HTR-8/SVneo (cell line): ENCODE data around the gene SPNS1.
"Not testable (repeated sequence)": the region's sequence is repeated elsewhere in the genome, so short reads cannot be mapped to it uniquely, and the experiment has no call there.

Experiments used
- DNase-seq: peaks from one replicate; pipeline ENCODE4 v3.0.0; 2011; ENCODE audit warnings: low spot score, mixed read lengths; ENCODE audit not compliant: insufficient read length
- FAIRE-seq: peaks from 2 replicates; lab custom pipeline; 2011; peaks lifted over from hg19 to GRCh38; lab: Jason Lieb, UNC

The SPNS1 gene

GRCh38 chr16:28985211-28986041, 10.8 kb downstream of the SPNS1 start:
- DNase-seq (no peak), FAIRE-seq (no peak)

- DNase-seq, result no peak
- FAIRE-seq, result no peak
These were observed 11.5 kb downstream of the SPNS1 start for GRCh38 chr16:28986046-28986445.

- DNase-seq (no peak), FAIRE-seq (no peak)
These were observed 11.9 kb downstream of the SPNS1 start for GRCh38 chr16:28986492-28986891.

GRCh38 chr16:28987170-28987853, 12.7 kb downstream of the SPNS1 start:
- DNase-seq (no peak), FAIRE-seq (no peak)

- DNase-seq (no peak), FAIRE-seq (no peak)
These were observed 14.8 kb downstream of the SPNS1 start for GRCh38 chr16:28989363-28989762.

- DNase-seq (no peak), FAIRE-seq (no peak)
These were observed 15.9 kb downstream of the SPNS1 start for GRCh38 chr16:28990375-28991040.

- no peak for DNase-seq
- no peak for FAIRE-seq
These were observed 17.1 kb downstream of the SPNS1 start for GRCh38 chr16:28991687-28992086.

DNA sequence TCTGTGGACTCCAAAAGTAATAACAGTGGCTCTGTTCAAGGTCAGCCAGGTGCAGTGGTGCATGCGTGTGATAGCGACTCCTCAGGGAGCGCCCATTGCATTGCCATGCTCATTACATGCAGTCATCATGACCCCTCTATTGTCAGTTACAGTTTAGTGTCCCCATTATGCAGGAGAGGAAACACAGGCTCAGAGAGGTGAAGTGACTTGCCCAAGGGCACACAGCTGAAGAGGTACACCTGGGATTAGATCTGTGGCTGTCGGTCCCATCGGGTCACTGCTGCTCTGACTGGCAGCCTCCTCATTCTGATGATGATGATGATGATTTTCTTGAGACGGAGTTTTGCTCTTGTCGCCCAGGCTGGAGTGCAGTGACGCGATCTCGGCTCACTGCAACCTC, 17.9 kb downstream of the SPNS1 start:
- DNase-seq (no peak), FAIRE-seq (no peak)

DNA sequence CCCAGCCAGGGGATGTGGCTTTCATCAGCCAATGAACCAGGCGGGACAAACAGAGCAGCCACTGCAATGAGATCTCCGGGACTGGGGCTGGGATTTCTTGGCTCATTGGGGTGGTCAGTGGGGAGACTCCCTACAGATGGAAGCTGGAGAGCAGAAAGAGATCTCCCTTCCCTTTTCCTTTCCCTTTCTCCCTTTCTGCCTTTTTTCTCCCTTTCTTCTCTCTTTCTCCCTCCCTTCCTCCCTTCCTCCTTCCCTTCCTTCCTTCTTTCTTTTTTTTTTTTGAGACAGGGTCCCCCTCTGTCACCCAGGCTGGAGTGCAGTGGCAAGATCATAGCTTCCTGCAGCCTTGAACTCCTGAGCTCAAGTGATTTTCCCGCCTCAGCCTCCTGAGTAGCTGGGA, 24.3 kb downstream of the SPNS1 start:
- FAIRE-seq (no peak), DNase-seq (no peak)

DNA sequence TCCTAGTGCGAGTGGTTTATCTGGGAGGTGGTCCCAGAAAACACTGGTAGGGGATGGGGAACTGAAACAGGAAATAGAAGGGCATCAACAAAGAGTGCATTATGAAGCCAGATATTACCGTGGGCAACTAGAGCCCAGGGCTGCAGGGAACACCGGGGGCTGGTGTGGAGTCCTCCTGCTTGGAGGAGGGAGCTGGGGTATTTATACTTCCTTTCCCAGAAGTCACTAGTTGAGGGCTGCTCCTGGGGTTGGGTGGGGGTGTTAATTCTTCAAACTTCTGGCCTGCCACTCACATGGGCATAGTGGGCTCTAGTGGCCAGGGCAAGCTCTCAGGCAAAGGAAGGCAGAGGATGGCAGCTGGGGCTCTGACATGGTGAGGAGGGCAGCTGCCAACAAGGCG, 25.0 kb downstream of the SPNS1 start:
- no peak for DNase-seq
- FAIRE-seq, result no peak

GRCh38 chr16:29000019-29000418, 25.4 kb downstream of the SPNS1 start:
- no peak for FAIRE-seq

DNA sequence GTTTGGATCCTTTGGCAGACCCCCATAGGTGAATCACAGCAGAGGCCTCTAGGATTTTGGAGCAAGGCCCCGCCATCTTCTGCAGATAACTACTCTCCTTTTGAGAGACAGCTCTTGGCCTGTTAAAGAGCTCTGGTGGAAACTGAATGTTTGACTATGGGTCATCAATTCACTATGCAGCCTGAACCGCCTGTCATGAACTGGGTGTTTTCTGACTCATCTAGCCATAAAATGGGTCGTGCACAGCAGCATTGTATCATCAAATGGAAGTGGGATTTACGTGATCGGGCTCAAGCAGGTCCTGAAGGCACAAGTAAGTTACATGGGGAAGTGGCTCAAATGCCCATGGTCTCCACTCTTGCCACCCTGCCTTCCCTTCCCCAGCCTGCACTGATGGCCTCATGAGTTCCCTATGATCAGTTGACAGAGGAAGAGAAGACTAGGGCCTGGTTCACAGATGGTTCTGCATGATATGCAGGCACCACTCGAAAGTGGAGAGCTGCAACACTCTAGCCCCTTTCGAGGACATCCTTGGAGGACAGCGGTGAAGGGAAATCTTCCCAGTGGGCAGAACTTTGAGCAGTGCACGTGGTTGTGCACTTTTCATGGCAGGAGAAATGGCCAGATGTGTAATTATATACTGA, 30.0 kb downstream of the SPNS1 start:
- DNase-seq, FAIRE-seq: not testable (repeated sequence)

More at GRCh38 chr16:29000019-29000418, 25.4 kb downstream of the SPNS1 start:
- no peak for DNase-seq

GRCh38 chr16:29007730-29008593, 33.4 kb downstream of the SPNS1 start:
- FAIRE-seq, result no peak
- peak; percentile 33 for DNase-seq

GRCh38 chr16:29009050-29009837, 34.7 kb downstream of the SPNS1 start:
- DNase-seq (no peak), FAIRE-seq (no peak)

GRCh38 chr16:29009838-29010166, 35.2 kb downstream of the SPNS1 start:
- FAIRE-seq (no peak), DNase-seq (no peak)

- FAIRE-seq (no peak), DNase-seq (no peak)
These were observed 36.5 kb downstream of the SPNS1 start for GRCh38 chr16:29011112-29011511.

DNA sequence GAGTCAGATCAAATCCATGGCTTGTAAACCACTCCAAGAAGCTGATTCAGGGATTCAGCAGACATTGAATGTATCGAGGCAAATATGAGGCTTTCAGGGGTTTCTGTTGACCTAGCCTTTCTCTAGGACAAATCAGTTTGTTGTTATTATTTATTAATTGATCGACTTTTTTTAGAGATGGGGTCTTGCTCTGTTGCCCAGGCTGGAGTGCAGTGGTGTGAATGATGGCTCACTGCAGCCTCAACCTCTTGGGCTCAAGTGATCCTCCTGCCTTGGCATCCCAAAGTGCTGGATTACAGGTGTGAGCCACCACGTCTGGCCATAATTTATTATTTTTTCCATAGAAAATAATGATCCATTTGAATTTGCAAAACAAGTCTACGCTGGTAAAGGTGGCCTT, 37.3 kb downstream of the SPNS1 start:
- FAIRE-seq (no peak), DNase-seq (no peak)

DNA sequence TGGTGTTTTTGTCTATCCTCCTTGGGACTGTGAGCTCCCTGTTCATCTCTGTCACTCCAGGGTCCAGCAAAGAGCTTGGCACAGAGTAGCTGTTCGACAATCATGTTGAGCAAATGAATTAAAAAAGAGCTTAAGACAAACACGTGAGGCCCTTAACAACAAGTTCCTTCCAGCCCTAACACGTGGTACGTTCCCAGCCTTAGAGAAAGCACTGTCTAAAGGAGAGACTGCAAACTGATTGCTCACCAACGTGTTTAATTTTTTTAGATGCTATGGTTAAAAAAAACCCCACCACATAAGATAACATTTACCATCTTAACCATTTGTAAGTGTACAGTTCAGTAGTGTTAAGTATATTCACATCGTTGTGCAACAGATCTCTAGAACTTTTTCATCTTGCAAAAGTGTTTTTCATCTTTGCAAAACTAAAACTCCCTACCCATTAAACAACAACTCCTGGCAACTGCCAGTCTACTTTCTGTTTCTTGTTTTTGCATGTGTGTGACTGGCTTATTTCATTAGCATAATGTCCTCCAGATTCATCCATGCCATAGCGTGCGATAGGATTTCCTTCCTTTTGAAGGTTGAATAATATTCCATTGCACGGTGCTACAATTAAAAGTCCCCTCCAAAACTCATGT, 38.5 kb downstream of the SPNS1 start:
- FAIRE-seq, result no peak
- no peak for DNase-seq
